ENCODE results near the gene RPS6KA3.

GRCh38 chrX:20205927-20206708, 60.6 kb downstream of the RPS6KA3 start:
- TF ChIP-seq TCF12 (IDR thresholded peaks at IDR 0.05; ENCODE audit: low read depth) = no peak
- TF ChIP-seq ZBTB7A (IDR thresholded peaks at IDR 0.05; ENCODE audit: low read depth) = no peak
- TF ChIP-seq TAF1 (IDR thresholded peaks at IDR 0.05; ENCODE audit: low read depth) = no peak
- TF ChIP-seq CREB1 (IDR thresholded peaks at IDR 0.05; ENCODE audit: low read depth) = no peak
- no peak for TF ChIP-seq RAD21 (IDR thresholded peaks at IDR 0.05; ENCODE audit: low read depth)
- TF ChIP-seq REST (IDR thresholded peaks at IDR 0.05; ENCODE audit: low read depth) = no peak
- no peak for TF ChIP-seq EP300 (IDR thresholded peaks at IDR 0.05; ENCODE audit: borderline replicate concordance)
- TF ChIP-seq CEBPB (IDR thresholded peaks at IDR 0.05) = no peak
- no peak for TF ChIP-seq YY1 (IDR thresholded peaks at IDR 0.05; ENCODE audit: low read depth)
- TF ChIP-seq NFIC (IDR thresholded peaks at IDR 0.05) = no peak
